SK-N-SH (cell line): ENCODE results near the gene KEL. TPM values are rescaled to one million over a fixed set of nuclear protein-coding genes. Genes with fewer than 3 reads are reported as not detected.

Experiments used
- CTCF ChIA-PET: fragments of 300-600, 350-600 bp; formaldehyde crosslinking; extraction: SDS; loops from one replicate; lab custom pipeline; 2021; lab: Yijun Ruan, JAX
- POLR2A ChIA-PET: fragments of 350-600 bp; sonication (Branson Sonifier 250); formaldehyde crosslinking; extraction: SDS; loops from one replicate; lab custom pipeline; 2020; ENCODE audit warnings: antibody characterized with exemption, inconsistent platforms; lab: Yijun Ruan, JAX
- DNase-seq: peaks from one replicate; pipeline ENCODE4 v3.0.0; 2012
- H2AFZ ChIP-seq: fragments of 200-600 bp; sonication (generic); 2 replicates; pipeline ENCODE4 v1.8.1; 2016; ENCODE audit warnings: antibody characterized with exemption, mild to moderate bottlenecking, low read depth
- H3F3A ChIP-seq: fragments of 200-600 bp; sonication (generic); replicated peaks from 2 replicates; pipeline ENCODE3; 2016; ENCODE audit warnings: antibody characterized with exemption, mild to moderate bottlenecking; ENCODE audit not compliant: insufficient read depth
- H3K27ac ChIP-seq, 2 experiments: fragments of 200-500 bp in 1 of 2; fragments of 200-600 bp in 1 of 2; sonication (Bioruptor generic) in 1 of 2; sonication (generic), shearing (Covaris generic) in 1 of 2; 2 replicates each; pipeline versions ENCODE4 v1.5.1 to v1.6.1; 2014 to 2016; ENCODE audit warnings: low read depth in 2 of 2, inconsistent platforms in 1 of 2, low read length in 1 of 2, mild to moderate bottlenecking in 1 of 2, mixed read lengths in 1 of 2
- H3K27me3 ChIP-seq: fragments of 200-600 bp; sonication (generic), shearing (Covaris generic); 2 replicates; pipeline ENCODE4 v1.6.1; 2016; ENCODE audit warnings: mixed run types; ENCODE audit not compliant: insufficient read depth
- H3K36me3 ChIP-seq, 2 experiments: fragments of 200-500 bp in 1 of 2; fragments of 200-600 bp in 1 of 2; sonication (Bioruptor generic) in 1 of 2; sonication (generic) in 1 of 2; replicated peaks in 1 of 2; 2 replicates each; pipeline versions ENCODE3 to v1.5.1; 2014 to 2016; ENCODE audit warnings: low read length in 1 of 2, mild to moderate bottlenecking in 1 of 2; ENCODE audit not compliant: insufficient read depth in 2 of 2, control insufficient read depth in 1 of 2
- H3K4me1 ChIP-seq, 2 experiments: fragments of 200-500 bp in 1 of 2; fragments of 200-600 bp in 1 of 2; sonication (Bioruptor generic) in 1 of 2; sonication (generic), shearing (Covaris generic) in 1 of 2; 2 replicates each; pipeline versions ENCODE4 v1.5.1 to v1.6.1; 2014 to 2016; ENCODE audit warnings: low read depth in 1 of 2, low read length in 1 of 2, mixed run types in 1 of 2; ENCODE audit not compliant: insufficient read depth in 2 of 2, control insufficient read depth in 1 of 2
- H3K4me2 ChIP-seq: fragments of 200-600 bp; sonication (generic), shearing (Covaris generic); 2 replicates; pipeline ENCODE4 v1.6.1; 2017; ENCODE audit warnings: mixed run types
- H3K4me3 ChIP-seq, 2 experiments: fragments of 200-500 bp in 1 of 2; fragments of 200-600 bp in 1 of 2; sonication (Bioruptor generic) in 1 of 2; sonication (generic), shearing (Covaris generic) in 1 of 2; 2 replicates each; pipeline versions ENCODE4 v1.5.1 to v1.8.1; 2014 to 2016; ENCODE audit warnings: low read depth in 2 of 2, inconsistent platforms in 1 of 2, low read length in 1 of 2, mild to moderate bottlenecking in 1 of 2, mixed read lengths in 1 of 2, moderate library complexity in 1 of 2
- H3K79me2 ChIP-seq: fragments of 200-600 bp; sonication (generic); 2 replicates; pipeline ENCODE4 v1.8.1; 2017; ENCODE audit warnings: mild to moderate bottlenecking; ENCODE audit not compliant: insufficient read depth
- H3K9ac ChIP-seq: fragments of 200-600 bp; sonication (generic); 2 replicates; pipeline ENCODE4 v1.6.1; 2017; ENCODE audit warnings: mixed run types
- H3K9me2 ChIP-seq: fragments of 200-600 bp; sonication (generic); 2 replicates; pipeline ENCODE4 v1.6.1; 2017; ENCODE audit warnings: mixed run types
- H3K9me3 ChIP-seq: fragments of 200-600 bp; sonication (generic); 2 replicates; pipeline ENCODE4 v1.6.1; 2017; ENCODE audit warnings: mixed run types, mild to moderate bottlenecking, moderate library complexity
- H4K20me1 ChIP-seq: fragments of 200-600 bp; sonication (generic); 2 replicates; pipeline ENCODE4 v1.6.1; 2017; ENCODE audit warnings: mild to moderate bottlenecking, mixed run types; ENCODE audit not compliant: insufficient read depth
- CHD2 ChIP-seq: fragments of 150-350 bp; IDR thresholded peaks from 2 replicates; pipeline ENCODE4 v1.6.1; 2018; ENCODE audit warnings: low read length; ENCODE audit not compliant: partially characterized antibody
- CTCF ChIP-seq: fragments of 200-600 bp; sonication (generic); IDR thresholded peaks from 2 replicates; pipeline ENCODE4 v1.6.1; 2017; ENCODE audit warnings: antibody characterized with exemption, mild to moderate bottlenecking, moderate library complexity
- FOXJ3 ChIP-seq: sonication (generic); formaldehyde crosslinking; IDR thresholded peaks from 2 replicates; pipeline ENCODE4 v1.5.1; 2020; ENCODE audit warnings: mild to moderate bottlenecking, missing genetic modification reagents
- GABPA ChIP-seq: IDR thresholded peaks from 2 replicates; pipeline ENCODE4 v1.4.0; 2012; ENCODE audit warnings: low read depth, mild to moderate bottlenecking
- JUND ChIP-seq: IDR thresholded peaks from 2 replicates; pipeline ENCODE4 v1.4.0; 2012
- PBX3 ChIP-seq: IDR thresholded peaks from 2 replicates; pipeline ENCODE4; 2012
- POLR2AphosphoS5 ChIP-seq: IDR thresholded peaks from 2 replicates; pipeline ENCODE4 v1.6.1; 2012; ENCODE audit warnings: low read depth, low read length
- RAD21 ChIP-seq: IDR thresholded peaks from 2 replicates; pipeline ENCODE4 v1.6.1; 2012; ENCODE audit warnings: mild to moderate bottlenecking, low read length
- SIN3A ChIP-seq: IDR thresholded peaks from 2 replicates; pipeline ENCODE4 v1.6.1; 2012; ENCODE audit warnings: low read depth, mild to moderate bottlenecking, low read length, moderate library complexity, borderline replicate concordance
- TCF12 ChIP-seq: IDR thresholded peaks from 2 replicates; pipeline ENCODE4 v1.4.0; 2012
- USF1 ChIP-seq: IDR thresholded peaks from 2 replicates; pipeline ENCODE4 v1.4.0; 2012; ENCODE audit warnings: low read depth, borderline replicate concordance
- USF2 ChIP-seq: fragments of 150-350 bp; IDR thresholded peaks from 2 replicates; pipeline ENCODE4 v1.6.1; 2017; ENCODE audit warnings: antibody characterized with exemption, low read length, low read depth, borderline replicate concordance
- WGBS: methylation state at CpG from one replicate; pipeline ENCODE4 v1.1.6; 2017; ENCODE audit warnings: low lambda C conversion rate; 5-methylcytosine and 5-hydroxymethylcytosine counted together
- polyA plus RNA-seq, 3 experiments: library from polyadenylated mRNA; depleted of rRNA; stranded (reverse); fragments of >200 nt; gene quantifications; 2 replicates each; pipeline ENCODE4 v1.2.3, GENCODE V29; 2012

The KEL gene
- polyA plus RNA-seq, 1 of the 3 experiments (the other 2 are of a cell fraction) = 0.05 TPM

- WGBS = 31% methylated on average over 11 of the region's 12 CpGs
- no peak overlapping the region for H3K4me2 ChIP-seq
- no peaks in the 10 kb centered on the region for H4K20me1 ChIP-seq
- no peak overlapping the region for H3K9ac ChIP-seq
- H2AFZ ChIP-seq = no peak overlapping the region
- CTCF ChIA-PET = interaction anchor here (1.0 to 2.8 kb wide), 3 partner anchors 15 to 289 kb away, joined by 3 to 6 read pairs (median 3); no protein-coding TSS in a partner anchor
- H3K27ac ChIP-seq = no peak overlapping the region
- H3F3A ChIP-seq = no peaks in the 10 kb centered on the region
- no peaks in the 10 kb centered on the region for H3K9me2 ChIP-seq
- no peak for TF ChIP-seq USF2
- TF ChIP-seq CTCF = 0 out of 2 replicates have a peak, but pooled peaks have one; percentile 3
- no peak for TF ChIP-seq TCF12
- DNase-seq = no peak
- H3K4me3 ChIP-seq = no peak overlapping the region
- H3K27me3 ChIP-seq = no peaks in the 10 kb centered on the region; the same call in 1 of the 2 replicates
- POLR2A ChIA-PET = no interaction called here
- H3K9me3 ChIP-seq = no peaks in the 10 kb centered on the region
- no peaks in the 10 kb centered on the region for H3K79me2 ChIP-seq
- no peaks in the 10 kb centered on the region for H3K36me3 ChIP-seq
- H3K4me1 ChIP-seq = no peaks in the 10 kb centered on the region
Observed at GRCh38 chr7:142925413-142925812, 36.8 kb downstream of the KEL start.

- H3K4me2 ChIP-seq = no peak overlapping the region
- no peaks in the 10 kb centered on the region for H3K4me1 ChIP-seq
- no peak overlapping the region for H3K4me3 ChIP-seq
- H3K9ac ChIP-seq = no peak overlapping the region
- no peaks in the 10 kb centered on the region for H3K36me3 ChIP-seq
- no peak for DNase-seq
- WGBS = 35% methylated on average over 2 of the region's 2 CpGs
- H2AFZ ChIP-seq = no peak overlapping the region
- no peaks in the 10 kb centered on the region for H4K20me1 ChIP-seq
- TF ChIP-seq PBX3 = no peak
- no peak for TF ChIP-seq USF1
- no peak for TF ChIP-seq FOXJ3 (CRISPR knock-in tag)
- no peak for TF ChIP-seq RAD21
- TF ChIP-seq JUND = no peak
- TF ChIP-seq SIN3A = no peak
- no peak for TF ChIP-seq CHD2
- no peak for TF ChIP-seq GABPA
- no peak for TF ChIP-seq POLR2AphosphoS5
- TF ChIP-seq, all 33 proteins: peak for 0
- Histone ChIP-seq H3K27ac (no peak overlapping the region), H3K27me3 (no peaks in the 10 kb centered on the region; the same call in 1 of the 2 replicates), H3K9me2 (no peaks in the 10 kb centered on the region), H3K79me2 (no peaks in the 10 kb centered on the region), H3K9me3 (no peaks in the 10 kb centered on the region), H3F3A (no peaks in the 10 kb centered on the region)
- ChIA-PET POLR2A (no interaction called here), CTCF (interaction anchor here (0.9 to 1.7 kb wide), 4 partner anchors 13 to 291 kb away, joined by 3 to 4 read pairs (median 3); no protein-coding TSS in a partner anchor)
Observed at GRCh38 chr7:142923391-142923790, 38.8 kb downstream of the KEL start.
